ENCODE measurements around the gene SLC66A1. TPM values are rescaled to one million over a fixed set of nuclear protein-coding genes. Genes with fewer than 3 reads are reported as not detected.
"Not testable (repeated sequence)": the region's sequence is repeated elsewhere in the genome, so short reads cannot be mapped to it uniquely, and the experiment has no call there.

SLC66A1 gene, protein sequence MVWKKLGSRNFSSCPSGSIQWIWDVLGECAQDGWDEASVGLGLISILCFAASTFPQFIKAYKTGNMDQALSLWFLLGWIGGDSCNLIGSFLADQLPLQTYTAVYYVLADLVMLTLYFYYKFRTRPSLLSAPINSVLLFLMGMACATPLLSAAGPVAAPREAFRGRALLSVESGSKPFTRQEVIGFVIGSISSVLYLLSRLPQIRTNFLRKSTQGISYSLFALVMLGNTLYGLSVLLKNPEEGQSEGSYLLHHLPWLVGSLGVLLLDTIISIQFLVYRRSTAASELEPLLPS
- total RNA-seq: 1 to 10 TPM; 8.0 to 8.6 TPM

DNA sequence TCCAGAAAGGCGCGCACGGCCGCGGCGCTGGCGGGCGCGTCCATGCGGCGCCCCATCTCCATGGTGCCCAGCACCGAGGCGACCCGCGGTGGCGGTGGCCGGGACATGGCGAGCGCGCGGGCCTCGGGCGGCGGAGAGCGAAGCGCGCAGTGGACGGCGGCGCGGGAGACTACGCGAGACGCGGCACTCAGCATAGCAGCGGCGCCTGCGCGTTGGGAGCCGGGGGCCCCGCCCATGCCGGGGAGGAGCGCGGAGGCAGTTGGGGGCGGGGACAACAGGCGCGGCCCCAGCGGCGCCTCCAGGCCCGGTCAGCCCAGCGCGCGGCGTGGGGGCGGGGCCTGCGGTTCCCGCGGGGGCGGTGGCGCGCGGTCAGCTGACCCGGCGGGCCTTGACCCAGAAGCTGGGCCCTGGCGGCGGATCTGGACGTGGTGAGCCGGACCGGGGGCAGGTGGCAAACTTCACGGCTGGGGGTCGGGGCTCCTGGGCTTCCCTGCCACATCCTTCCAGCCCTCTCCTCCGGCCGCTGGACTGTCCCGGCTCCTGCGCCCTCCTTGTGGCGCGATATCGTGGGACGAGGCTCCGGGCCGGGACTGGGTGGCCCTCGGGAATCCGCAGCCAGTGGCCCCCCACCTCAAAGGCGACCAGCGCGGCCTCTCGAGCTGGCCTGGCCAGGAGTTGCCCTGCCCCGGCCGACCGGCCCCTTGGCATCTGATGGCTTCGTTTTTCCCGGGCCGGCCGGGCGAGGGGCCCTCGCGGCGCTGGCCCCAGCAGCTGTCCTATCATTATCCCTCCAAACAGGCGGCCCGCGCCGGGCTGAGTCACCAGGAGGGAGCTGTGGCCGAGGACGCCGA lies at the start of gene SLC66A1, which contains the start of gene AKR7A2:
SLC66A1 (plus strand) TSS at position 396 of the 851 bp plus-strand sequence. CDS start 5,352 bp downstream, outside the sequence.
AKR7A2 (minus strand) TSS at position 214 of the 851 bp plus-strand sequence; CDS start at position 194, 20 bp downstream.
- peaks cover 5% of the 10 kb centered on the region for H3K36me3 Mint-ChIP-seq
- H3K4me3 Mint-ChIP-seq: peak within 1 kb of the TSS; percentile 78
- ATAC-seq (peak; percentile 98), DNase-seq (peak; percentile 90)
- H3K4me1 Mint-ChIP-seq: peaks cover 45% of the 10 kb centered on the region
- H3K27ac Mint-ChIP-seq: peak within 1 kb of the TSS; percentile 70
- CTCF ChIA-PET: interaction anchor here (1.2 to 1.8 kb wide), 2 partner anchors 285 to 350 kb away, joined by 3 to 4 read pairs; a partner anchor contains a TSS
- H3K27me3 Mint-ChIP-seq: no peaks in the 10 kb centered on the region
- no peaks in the 10 kb centered on the region for H3K9me3 Mint-ChIP-seq (ENCODE audit: low read depth)

DNA sequence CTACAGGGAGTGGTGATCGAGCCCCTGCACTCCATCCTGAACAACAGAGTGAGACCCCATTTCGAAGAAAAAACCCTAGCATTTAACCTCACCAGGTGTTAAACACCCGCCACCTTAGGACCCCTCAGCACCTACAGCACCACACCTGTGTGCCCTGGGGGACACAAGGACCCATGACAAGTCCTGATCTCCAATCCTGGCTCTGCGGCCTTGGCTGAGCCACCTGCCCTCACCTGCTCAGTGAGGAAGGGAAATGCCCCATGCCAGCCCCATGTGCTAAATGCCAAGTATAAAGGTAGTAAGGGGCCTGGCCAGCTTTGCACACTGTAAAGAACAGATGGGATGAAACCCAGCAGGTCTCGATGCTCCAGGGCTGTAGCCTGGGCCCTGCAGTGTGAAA lies 49.4 kb upstream of the SLC66A1 start:
- no peaks in the 10 kb centered on the region for H3K9me3 Mint-ChIP-seq (ENCODE audit: low read depth)
- H3K4me1 Mint-ChIP-seq: no peaks in the 10 kb centered on the region
- no peak overlapping the region for H3K27ac Mint-ChIP-seq
- DNase-seq: no peak
- no peaks in the 10 kb centered on the region for H3K27me3 Mint-ChIP-seq
- ATAC-seq: no peak
- peaks cover 8% of the 10 kb centered on the region for H3K36me3 Mint-ChIP-seq
- no peak overlapping the region for H3K4me3 Mint-ChIP-seq
- CTCF ChIA-PET: no interaction called here

DNA sequence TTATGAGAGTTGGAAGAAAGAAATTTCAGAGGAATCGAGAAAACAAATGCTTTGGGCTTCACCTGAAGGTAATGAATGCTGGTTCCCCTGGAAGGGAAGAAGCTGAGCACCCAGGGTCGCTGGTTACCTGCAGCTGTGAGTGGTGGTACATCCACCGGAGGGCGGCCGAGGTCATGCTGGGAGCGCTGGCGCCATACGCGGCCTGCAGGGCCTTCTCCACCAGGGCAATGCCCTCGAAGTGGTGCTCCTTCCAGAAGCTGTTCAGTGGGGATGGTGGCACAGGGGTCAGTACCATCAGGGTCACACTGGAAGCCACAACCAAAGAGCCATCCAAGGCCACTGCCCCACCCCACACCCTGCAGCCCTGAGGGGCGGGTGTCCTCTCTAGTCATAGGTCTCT lies 43.7 kb upstream of the SLC66A1 start:
- Mint-ChIP-seq H3K4me1 (no peaks in the 10 kb centered on the region), H3K27me3 (peaks cover 13% of the 10 kb centered on the region), H3K9me3 (ENCODE audit: low read depth) (no peaks in the 10 kb centered on the region), H3K36me3 (peaks cover 2% of the 10 kb centered on the region), H3K4me3 (no peak overlapping the region), H3K27ac (no peak overlapping the region)
- CTCF ChIA-PET: interaction anchor here (0.7 kb wide), 1 partner anchor 902 kb away, joined by 3 read pairs; no protein-coding TSS in a partner anchor
- no peak for ATAC-seq
- DNase-seq: no peak

DNA sequence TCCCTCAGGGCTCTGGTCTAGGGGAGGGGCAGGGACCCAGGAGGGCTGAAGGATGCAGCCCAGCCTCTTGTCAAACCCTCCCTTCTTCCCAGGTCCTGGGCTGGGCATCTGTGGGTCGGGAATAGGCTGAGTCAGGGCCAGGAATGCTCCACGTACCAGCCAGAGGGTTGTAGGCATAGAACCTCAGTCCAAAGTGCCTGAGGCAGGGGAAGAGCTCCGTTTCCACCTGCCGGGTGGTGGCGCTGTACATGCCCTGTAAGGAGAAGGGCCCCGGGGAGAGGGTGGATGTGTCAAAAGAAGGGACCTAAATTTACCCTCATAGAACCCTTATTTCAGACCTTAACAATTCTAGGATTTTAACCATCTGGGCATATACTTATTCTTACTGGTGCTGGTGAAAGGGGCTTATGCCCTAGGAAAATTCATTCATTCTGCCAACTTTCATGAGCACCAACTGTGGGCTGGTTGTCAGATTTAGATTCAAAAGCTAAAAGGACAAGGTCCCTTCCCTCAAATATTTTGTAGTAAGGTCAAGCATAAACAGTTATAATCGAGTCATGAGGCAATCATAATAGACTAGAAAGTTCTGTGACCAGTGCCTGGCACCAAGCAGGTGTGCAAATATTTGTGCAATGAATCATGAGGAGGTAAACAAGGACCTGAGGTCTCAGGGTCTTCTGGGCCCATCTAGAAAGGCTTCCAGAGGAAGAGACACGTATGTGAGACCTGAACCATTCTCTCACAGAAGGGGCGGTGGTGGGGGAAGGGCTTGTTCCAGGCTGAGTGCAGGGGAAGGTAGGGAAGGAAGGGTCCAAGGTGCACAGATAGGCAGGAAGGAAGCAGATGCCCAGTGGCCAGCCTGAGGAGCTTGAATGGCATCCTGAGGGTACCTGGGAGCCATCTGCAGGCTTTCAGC lies 42.4 kb upstream of the SLC66A1 start:
- H3K27ac Mint-ChIP-seq; H3K4me3 Mint-ChIP-seq; H3K4me1 Mint-ChIP-seq; H3K36me3 Mint-ChIP-seq; ATAC-seq; H3K9me3 Mint-ChIP-seq (ENCODE audit: low read depth); DNase-seq; CTCF ChIA-PET: not testable (repeated sequence)
- H3K27me3 Mint-ChIP-seq: peaks cover 20% of the 10 kb centered on the region

DNA sequence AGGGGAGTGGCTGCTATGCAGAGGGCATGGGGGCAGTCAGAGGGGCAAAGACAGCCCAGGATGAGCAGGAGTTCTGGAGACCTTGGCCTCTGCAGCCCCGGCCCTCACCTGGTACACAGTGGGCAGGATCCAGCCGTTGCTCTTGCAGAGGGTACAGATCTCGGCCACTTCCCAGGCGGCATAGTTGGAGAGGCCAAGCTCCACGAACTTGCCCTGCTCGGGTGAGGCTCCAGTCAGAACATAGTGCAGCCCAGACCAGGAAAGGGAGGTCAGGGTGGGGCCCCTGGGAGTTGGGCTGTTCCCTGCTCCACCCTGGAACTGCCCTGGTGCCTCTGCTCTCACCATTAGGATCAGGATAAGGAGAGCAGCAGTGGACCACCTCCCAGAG lies 41.8 kb upstream of the SLC66A1 start:
- H3K9me3 Mint-ChIP-seq (ENCODE audit: low read depth): not testable (repeated sequence)

DNA sequence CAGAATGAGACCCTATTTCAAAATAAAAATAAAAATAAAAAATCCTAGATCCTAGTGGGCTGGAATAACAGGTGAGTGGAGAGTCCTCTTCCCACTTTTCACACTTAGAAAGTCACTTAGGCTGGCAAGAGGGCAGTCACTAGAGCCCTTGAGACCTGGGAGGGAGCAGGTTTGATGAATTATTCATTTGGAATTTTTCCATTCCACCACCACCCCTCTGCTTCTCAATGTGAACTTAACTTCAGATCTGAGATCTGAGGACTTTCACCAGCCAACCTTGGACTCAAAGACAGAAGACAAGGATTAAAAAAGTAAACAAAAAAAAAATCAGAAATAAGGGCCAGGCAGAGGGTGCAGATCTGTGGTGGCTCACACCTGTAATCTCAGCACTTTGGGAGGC lies 40.1 kb upstream of the SLC66A1 start:
- H3K4me1 Mint-ChIP-seq: peaks cover 2% of the 10 kb centered on the region
- no peak overlapping the region for H3K4me3 Mint-ChIP-seq
- DNase-seq (no peak), ATAC-seq (no peak)
- H3K9me3 Mint-ChIP-seq (ENCODE audit: low read depth): peaks cover 6% of the 10 kb centered on the region
- CTCF ChIA-PET: no interaction called here
- H3K27ac Mint-ChIP-seq: no peak overlapping the region
- H3K36me3 Mint-ChIP-seq: peaks cover 6% of the 10 kb centered on the region
- peaks cover 25% of the 10 kb centered on the region for H3K27me3 Mint-ChIP-seq

More for the DNA sequence above, 41.8 kb upstream of the SLC66A1 start:
- H3K4me1 Mint-ChIP-seq, DNase-seq, CTCF ChIA-PET, ATAC-seq, H3K36me3 Mint-ChIP-seq, H3K27ac Mint-ChIP-seq, H3K4me3 Mint-ChIP-seq: not testable (repeated sequence)
- H3K27me3 Mint-ChIP-seq: peaks cover 20% of the 10 kb centered on the region

DNA sequence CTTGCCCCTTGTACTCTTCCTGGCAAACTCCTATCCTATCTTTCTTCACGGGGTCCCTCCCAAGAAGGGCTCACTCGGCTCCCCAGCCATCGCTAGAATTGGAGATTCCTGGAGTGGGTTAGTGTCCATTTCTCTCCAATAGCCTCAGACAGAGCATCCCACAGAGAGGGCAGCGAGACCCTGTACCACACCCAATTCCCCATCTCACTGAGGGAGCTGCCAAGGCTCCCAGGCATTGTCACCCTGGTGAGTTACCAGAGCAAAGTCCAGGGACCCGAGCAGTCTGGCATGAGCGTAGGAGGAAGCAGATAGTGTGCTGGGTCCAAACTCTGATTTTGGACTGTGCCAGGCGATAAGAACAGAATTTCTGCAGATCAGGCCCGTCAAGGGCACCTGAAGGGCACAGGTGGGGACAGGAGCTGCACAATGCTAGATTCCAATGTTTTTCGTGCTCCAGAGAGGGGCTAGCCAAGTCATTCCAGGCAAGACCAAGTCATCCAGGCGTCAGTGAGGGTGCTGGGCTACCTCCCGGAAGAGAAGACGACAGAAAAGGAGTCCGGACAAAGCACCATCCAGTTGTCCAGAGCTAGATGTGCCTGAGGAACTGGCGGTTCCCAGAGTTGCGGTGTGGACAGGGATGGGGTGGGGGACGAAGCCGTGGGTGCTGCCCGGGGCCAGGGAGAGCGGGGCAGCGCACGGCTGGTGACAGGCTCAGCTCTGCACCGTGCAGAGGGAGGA lies 38.9 kb upstream of the SLC66A1 start:
- DNase-seq (no peak), ATAC-seq (no peak)
- Mint-ChIP-seq H3K36me3 (peaks cover 6% of the 10 kb centered on the region), H3K27ac (no peak overlapping the region), H3K4me3 (no peak overlapping the region), H3K27me3 (peaks cover 25% of the 10 kb centered on the region), H3K9me3 (ENCODE audit: low read depth) (peaks cover 6% of the 10 kb centered on the region), H3K4me1 (peaks cover 2% of the 10 kb centered on the region)
- CTCF ChIA-PET: no interaction called here

DNA sequence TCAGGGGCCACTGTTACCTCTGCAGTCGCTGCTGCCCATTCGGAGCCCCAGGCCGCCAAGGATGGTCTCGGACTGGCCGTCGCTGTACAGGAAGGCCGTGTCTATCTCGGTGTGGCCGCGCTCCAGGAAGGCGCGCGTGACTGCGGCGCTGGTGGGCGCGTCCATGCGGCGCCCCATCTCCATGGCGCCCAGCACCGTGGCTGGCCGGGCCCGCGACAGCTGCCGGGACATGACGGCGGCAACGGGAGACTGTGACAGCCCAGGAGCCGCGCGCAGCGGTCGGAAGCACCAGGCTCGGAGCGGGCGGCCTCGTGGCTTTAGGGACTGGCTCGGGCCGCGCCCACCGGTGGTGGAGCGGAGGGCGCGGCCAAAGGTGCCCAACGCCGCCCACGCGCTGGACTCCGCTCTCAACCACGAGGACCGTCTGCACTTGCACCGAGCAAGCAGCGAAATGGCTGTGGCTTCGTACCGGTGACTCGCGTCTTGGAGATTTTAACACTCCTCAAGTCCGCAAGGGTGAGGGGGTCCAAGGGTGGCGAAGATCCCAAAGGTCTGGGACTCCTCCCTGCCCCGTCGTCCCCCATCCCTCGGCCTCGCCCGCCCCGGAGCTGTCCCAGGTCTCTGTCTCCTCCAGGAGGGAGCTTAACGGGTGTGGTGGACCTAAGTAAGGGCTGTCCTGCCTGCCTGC lies 38.1 kb upstream of the SLC66A1 start:
- H3K27ac Mint-ChIP-seq; H3K36me3 Mint-ChIP-seq; DNase-seq; H3K4me1 Mint-ChIP-seq; H3K9me3 Mint-ChIP-seq (ENCODE audit: low read depth); ATAC-seq; H3K4me3 Mint-ChIP-seq; CTCF ChIA-PET: not testable (repeated sequence)
- peaks cover 25% of the 10 kb centered on the region for H3K27me3 Mint-ChIP-seq

DNA sequence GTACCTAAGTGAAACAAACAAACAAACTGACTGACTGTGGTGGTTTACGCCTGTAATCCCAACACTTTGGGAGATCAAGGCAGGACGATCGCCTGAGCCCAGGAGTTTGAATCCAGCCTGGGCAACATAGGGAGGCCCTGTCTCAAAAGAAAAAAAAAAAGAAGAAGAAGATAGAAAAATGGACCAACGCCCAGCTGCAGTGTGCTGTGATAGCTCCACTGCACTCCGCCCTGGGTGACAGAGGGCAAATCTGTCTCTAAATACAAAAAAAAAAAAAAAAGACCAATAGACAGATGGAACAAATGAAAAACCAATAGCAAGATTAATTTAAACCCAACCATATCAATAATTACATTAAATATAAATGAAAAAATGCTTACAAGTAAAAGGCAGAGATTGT lies 37.5 kb upstream of the SLC66A1 start:
- H3K4me1 Mint-ChIP-seq: peaks cover 2% of the 10 kb centered on the region
- DNase-seq (no peak), ATAC-seq (no peak)
- H3K27me3 Mint-ChIP-seq: peaks cover 25% of the 10 kb centered on the region
- H3K36me3 Mint-ChIP-seq: peaks cover 6% of the 10 kb centered on the region
- H3K9me3 Mint-ChIP-seq (ENCODE audit: low read depth): peaks cover 6% of the 10 kb centered on the region
- no peak overlapping the region for H3K27ac Mint-ChIP-seq
- CTCF ChIA-PET: no interaction called here
- no peak overlapping the region for H3K4me3 Mint-ChIP-seq

DNA sequence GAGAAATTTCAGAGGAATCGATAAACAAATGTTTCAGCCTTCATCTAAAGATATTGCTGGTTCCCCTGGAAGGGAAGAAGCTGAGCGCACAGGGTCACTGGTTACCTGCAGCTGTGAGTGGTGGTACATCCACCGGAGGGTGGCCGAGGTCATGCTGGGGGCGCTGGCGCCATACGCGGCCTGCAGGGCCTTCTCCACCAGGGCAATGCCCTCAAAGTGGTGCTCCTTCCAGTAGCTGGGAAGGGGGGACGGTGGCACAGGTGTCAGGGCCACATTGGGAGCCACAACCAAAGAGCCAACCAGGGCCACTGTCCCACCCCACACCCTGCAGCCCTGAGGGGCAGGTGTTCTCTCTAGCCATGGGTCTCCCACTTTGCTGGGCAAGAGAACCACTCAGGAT lies 28.2 kb upstream of the SLC66A1 start:
- Mint-ChIP-seq H3K27ac (no peak overlapping the region), H3K27me3 (peaks cover 10% of the 10 kb centered on the region), H3K36me3 (no peaks in the 10 kb centered on the region), H3K4me3 (no peak overlapping the region), H3K4me1 (peaks cover 3% of the 10 kb centered on the region), H3K9me3 (ENCODE audit: low read depth) (no peaks in the 10 kb centered on the region)
- no peak for DNase-seq
- CTCF ChIA-PET: no interaction called here
- ATAC-seq: no peak

DNA sequence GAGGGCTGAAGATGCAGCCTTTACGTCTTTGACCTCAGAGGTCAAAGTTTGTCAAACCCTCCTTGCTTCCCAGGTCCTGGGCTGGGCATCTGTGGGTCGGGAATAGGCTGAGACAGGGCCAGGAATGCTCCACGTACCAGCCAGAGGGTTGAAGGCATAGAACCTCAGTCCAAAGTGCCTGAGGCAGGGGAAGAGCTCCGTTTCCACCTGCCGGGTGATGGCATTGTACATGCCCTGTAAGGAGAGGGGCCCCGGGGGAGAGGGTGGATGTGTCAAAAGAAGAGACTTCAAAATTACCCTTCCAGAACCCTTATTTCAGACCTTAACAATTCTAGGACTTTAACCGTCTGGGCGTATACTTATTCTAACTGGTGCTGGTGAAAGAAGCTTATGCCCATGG lies 27.2 kb upstream of the SLC66A1 start:
- H3K4me1 Mint-ChIP-seq: peaks cover 7% of the 10 kb centered on the region
- CTCF ChIA-PET: no interaction called here
- no peak overlapping the region for H3K27ac Mint-ChIP-seq
- peaks cover 20% of the 10 kb centered on the region for H3K27me3 Mint-ChIP-seq
- ATAC-seq (no peak), DNase-seq (no peak)
- no peaks in the 10 kb centered on the region for H3K9me3 Mint-ChIP-seq (ENCODE audit: low read depth)
- no peak overlapping the region for H3K4me3 Mint-ChIP-seq
- H3K36me3 Mint-ChIP-seq: peaks cover 4% of the 10 kb centered on the region

DNA sequence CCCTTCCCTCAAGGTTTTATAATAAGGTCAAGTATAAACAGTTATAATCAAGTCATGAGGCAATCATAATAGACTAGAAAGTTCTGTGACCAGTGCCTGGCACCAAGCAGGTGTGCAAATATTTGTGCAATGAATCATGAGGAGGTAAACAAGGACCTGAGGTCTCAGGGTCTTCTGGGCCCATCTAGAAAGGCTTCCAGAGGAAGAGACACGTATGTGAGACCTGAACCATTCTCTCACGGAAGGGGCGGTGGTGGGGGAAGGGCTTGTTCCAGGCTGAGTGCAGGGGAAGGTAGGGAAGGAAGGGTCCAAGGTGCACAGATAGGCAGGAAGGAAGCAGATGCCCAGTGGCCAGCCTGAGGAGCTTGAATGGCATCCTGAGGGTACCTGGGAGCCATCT lies 26.8 kb upstream of the SLC66A1 start:
- not testable (repeated sequence) for H3K27ac Mint-ChIP-seq; H3K9me3 Mint-ChIP-seq (ENCODE audit: low read depth)

More for the DNA sequence above, 26.8 kb upstream of the SLC66A1 start:
- peaks cover 20% of the 10 kb centered on the region for H3K27me3 Mint-ChIP-seq
- H3K4me3 Mint-ChIP-seq, H3K4me1 Mint-ChIP-seq, DNase-seq, ATAC-seq, H3K36me3 Mint-ChIP-seq, CTCF ChIA-PET: not testable (repeated sequence)

Measured in activated CD8-positive, alpha-beta memory T cell treated with anti-CD3 and anti-CD28 coated beads, Interleukin-2, amount 10 ng/mL, durations not matched to agents 7 days and 5 days (primary cell).